Dendritic cell treated with granulocyte-macrophage colony-stimulating factor and Interleukin-4, amounts not matched to agents 40 ng/mL and 50 ng/mL, for 4 days (primary cell): ENCODE measurements around the gene CBLL2.

Experiments used
- H3K27ac Mint-ChIP-seq: one replicate; pipeline ENCODE4 v1.8.0; 2022; ENCODE audit warnings: mild to moderate bottlenecking, mixed read lengths
- H3K27me3 Mint-ChIP-seq: one replicate; pipeline ENCODE4 v1.8.0; 2022; ENCODE audit warnings: mild to moderate bottlenecking, mixed read lengths
- H3K36me3 Mint-ChIP-seq: one replicate; pipeline ENCODE4 v1.8.0; 2022; ENCODE audit warnings: low read depth, mixed read lengths
- H3K4me1 Mint-ChIP-seq: one replicate; pipeline ENCODE4 v1.8.0; 2022; ENCODE audit warnings: low read depth, mixed read lengths
- H3K4me3 Mint-ChIP-seq: one replicate; pipeline ENCODE4 v1.8.0; 2022; ENCODE audit warnings: mild to moderate bottlenecking, moderate library complexity, mixed read lengths
- H3K9me3 Mint-ChIP-seq: one replicate; pipeline ENCODE4 v1.8.0; 2022; ENCODE audit warnings: mixed read lengths
- intact Hi-C: fragments of 100-400 bp; cut with micrococcal nuclease; formaldehyde crosslinking; loops from one replicate; pipeline ENCODE4 v1.15.0; 2022

The CBLL2 gene

DNA sequence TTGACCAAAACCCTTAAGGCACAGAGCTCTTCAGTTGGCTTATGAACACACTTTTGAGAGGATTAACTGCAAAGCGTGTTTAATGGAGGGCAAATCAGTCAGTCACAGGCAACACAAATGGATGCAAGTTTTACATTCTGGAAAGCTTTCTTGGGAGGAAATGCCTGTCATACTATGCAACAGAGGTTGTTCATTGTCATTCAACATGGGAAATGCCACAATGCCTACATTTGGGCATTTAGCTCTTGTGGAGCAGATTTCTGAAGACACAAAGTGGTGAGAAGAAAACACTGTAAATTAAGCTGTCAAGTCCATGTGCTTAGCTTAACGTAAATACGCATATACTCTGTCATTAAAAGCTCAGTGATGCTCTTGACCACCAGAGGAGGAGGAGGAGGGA, 41.1 kb downstream of the CBLL2 start:
- Mint-ChIP-seq H3K9me3 (no peaks in the 10 kb centered on the region), H3K4me1 (no peaks in the 10 kb centered on the region), H3K27me3 (no peaks in the 10 kb centered on the region), H3K36me3 (no peaks in the 10 kb centered on the region), H3K27ac (no peak overlapping the region), H3K4me3 (no peak overlapping the region)
- intact Hi-C loops = no loop called here

DNA sequence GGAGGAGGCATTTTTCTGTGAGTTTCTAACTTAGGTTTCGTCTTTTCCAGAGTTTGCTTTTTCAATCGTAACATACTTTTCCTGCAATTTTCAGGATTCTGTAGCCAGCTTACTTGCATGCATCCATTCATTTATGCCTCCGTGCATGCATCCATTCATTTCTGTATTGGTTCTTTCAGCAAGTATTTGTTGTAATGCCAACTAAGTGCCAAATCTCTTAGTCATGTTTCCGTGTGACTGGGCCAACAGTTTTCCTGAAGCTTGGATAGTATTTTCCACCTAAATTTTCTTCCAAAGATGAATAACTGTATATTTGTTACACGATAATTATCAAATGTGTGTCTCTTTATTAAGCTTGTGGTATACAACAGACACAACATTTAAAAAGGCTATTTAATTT, 41.5 kb downstream of the CBLL2 start:
- intact Hi-C loops = no loop called here

DNA sequence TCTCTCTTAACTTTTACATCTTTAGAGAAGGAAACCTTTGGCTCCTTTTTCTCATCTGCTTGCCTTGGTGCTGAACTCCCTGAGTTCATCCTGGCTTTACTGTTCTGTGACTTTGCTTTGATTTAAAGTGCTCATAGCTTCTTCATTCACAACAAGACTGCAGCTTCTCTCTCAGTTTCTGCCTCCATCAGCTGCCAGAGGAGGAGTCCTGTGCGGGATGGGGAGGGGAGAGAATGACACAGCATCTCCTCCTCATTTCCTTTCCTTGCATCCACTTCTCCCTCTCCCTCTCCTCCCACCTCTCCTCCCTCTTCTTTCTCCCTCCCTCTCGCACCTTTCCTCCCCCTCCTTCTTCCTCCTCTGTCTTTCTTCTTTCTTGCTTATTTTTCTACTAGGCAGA, 42.0 kb downstream of the CBLL2 start:
- H3K4me1 Mint-ChIP-seq = no peaks in the 10 kb centered on the region
- H3K9me3 Mint-ChIP-seq = no peaks in the 10 kb centered on the region
- no peak overlapping the region for H3K4me3 Mint-ChIP-seq
- H3K36me3 Mint-ChIP-seq = no peaks in the 10 kb centered on the region
- H3K27me3 Mint-ChIP-seq = no peaks in the 10 kb centered on the region
- no peak overlapping the region for H3K27ac Mint-ChIP-seq
- intact Hi-C loops = no loop called here

More for the DNA sequence above, 41.5 kb downstream of the CBLL2 start:
- Mint-ChIP-seq H3K27ac (no peak overlapping the region), H3K27me3 (no peaks in the 10 kb centered on the region), H3K4me3 (no peak overlapping the region), H3K9me3 (no peaks in the 10 kb centered on the region), H3K36me3 (no peaks in the 10 kb centered on the region), H3K4me1 (no peaks in the 10 kb centered on the region)

DNA sequence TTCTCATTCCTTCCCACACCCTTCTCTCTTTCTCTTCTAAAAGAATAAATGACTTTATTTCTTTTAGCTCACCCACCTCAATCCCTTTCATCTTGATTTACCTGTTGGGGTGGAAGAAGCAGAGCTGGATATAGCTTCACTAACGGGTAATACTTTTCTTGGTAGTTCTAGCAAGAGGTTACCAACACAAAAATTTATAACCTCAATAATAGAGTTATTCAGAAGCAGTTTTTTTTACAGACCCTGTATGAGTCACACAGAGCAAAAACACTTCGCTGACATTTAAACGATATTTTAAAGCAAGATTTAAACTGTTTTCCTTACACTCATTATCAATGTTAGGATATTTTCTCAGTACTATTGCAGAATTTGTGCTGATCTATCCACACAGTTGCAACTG, 42.4 kb downstream of the CBLL2 start:
- Mint-ChIP-seq H3K27ac (no peak overlapping the region), H3K4me1 (no peaks in the 10 kb centered on the region), H3K9me3 (no peaks in the 10 kb centered on the region), H3K27me3 (no peaks in the 10 kb centered on the region), H3K4me3 (no peak overlapping the region), H3K36me3 (no peaks in the 10 kb centered on the region)
- intact Hi-C loops = no loop called here

DNA sequence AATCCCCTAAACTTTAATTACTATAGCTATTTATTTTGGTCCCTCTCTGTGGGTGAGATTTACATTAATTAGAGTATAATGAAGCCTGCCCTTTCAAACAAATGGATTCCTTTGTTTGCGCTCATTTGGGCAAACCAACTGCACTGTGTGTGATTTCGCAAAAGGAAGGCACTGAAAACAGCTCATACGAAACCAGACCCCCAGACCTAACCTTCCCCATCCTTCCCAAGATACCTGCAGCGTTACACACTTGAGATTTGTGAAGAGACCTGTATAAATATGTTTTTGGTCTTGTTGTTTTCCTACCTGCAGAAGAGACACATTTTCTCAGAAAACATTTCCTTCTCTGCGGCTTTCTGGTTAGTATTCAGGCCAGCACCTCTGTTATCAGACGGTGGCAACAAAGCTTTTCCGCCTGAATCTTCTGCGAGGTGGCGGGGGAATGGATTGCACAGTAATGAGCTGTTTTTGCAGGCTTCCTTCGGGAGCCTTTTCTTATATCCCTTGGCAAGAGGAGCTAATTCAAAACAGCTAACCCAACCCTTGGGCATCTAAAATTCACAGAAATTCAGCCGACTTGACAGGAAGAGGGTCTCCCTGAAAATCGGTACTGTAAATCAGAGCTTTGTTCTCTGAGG, 47.6 kb downstream of the CBLL2 start:
- Mint-ChIP-seq H3K27ac (no peak overlapping the region), H3K27me3 (no peaks in the 10 kb centered on the region), H3K4me1 (no peaks in the 10 kb centered on the region), H3K36me3 (no peaks in the 10 kb centered on the region), H3K4me3 (no peak overlapping the region), H3K9me3 (peaks cover 9% of the 10 kb centered on the region)
- intact Hi-C loops = no loop called here

DNA sequence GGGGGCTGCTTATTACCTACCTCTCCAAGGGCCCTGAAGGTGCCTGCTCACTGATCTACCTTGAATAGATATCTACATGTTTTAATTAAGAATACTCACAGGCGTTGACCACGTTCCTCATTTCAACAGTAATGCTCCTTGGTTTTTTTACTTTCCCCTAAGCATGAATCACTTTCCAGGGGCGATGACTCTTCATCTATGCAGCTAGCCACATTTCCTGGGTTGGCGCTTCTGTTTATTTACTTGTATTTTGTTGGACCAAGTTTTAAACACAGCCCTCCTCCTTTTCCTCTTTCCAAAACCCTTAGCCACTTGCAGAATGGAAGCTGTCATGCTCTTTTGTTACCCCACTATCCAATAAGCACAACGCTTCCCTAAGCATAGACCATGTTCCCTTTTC, 50.8 kb downstream of the CBLL2 start:
- intact Hi-C loops = no loop called here
- no peaks in the 10 kb centered on the region for H3K4me1 Mint-ChIP-seq
- H3K27ac Mint-ChIP-seq = no peak overlapping the region
- no peaks in the 10 kb centered on the region for H3K27me3 Mint-ChIP-seq
- peaks cover 9% of the 10 kb centered on the region for H3K9me3 Mint-ChIP-seq
- no peaks in the 10 kb centered on the region for H3K36me3 Mint-ChIP-seq
- no peak overlapping the region for H3K4me3 Mint-ChIP-seq
